ENCODE results near the gene UHRF1. TPM values are rescaled to one million over a fixed set of nuclear protein-coding genes. Genes with fewer than 3 reads are reported as not detected.

The UHRF1 gene
- total and polyA plus RNA-seq, 2 of the 4 experiments (the other 2 are of a cell fraction): 47.4 to 57.4 TPM

DNA sequence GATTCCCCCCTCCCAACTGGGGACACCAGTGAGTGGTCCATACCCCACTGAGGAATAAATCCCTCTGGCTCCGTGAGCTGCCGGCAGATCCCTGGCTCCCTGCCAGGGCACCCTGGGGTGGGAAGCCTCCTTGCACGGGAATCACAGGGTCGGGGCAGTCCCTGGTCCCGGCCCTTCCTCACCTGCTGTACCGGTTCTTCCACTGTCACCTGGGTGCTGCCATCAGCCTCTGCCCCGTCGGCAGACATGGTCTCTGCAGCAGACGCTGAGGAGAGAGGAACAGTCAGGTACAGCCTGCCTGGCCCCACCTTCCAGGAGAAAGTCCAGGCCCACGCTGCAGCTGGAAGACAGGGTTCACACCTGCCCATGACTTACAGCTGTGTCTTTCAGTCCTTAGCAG is 48.2 kb upstream of the UHRF1 start:
- WGBS, 2 experiments (ENCODE audit: extremely low coverage in 2 of 2, insufficient read length in 1 of 2): 91% methylated on average over 4 of the region's 10 CpGs; no CpG with 5 or more reads in 1 of the 2 experiments
- Histone ChIP-seq H4K8ac (ENCODE audit: low read depth in 2 of 2, low read length in 2 of 2) (no peak overlapping the region), H3K4ac (ENCODE audit: low read depth, low read length) (no peak overlapping the region), H2AK5ac (ENCODE audit: low read depth, low read length) (no peak overlapping the region), H3K56ac (ENCODE audit: extremely low read depth, insufficient read depth, low read length) (no peak overlapping the region), H3K27ac (ENCODE audit: insufficient read depth, low read length) (no peak overlapping the region), H2BK15ac (ENCODE audit: low read depth, low read length) (no peak overlapping the region), H3K18ac (ENCODE audit: low read depth, low read length) (no peak overlapping the region), H3K14ac (replicated peaks; ENCODE audit: low read depth, low read length) (no peak overlapping the region), H3K36me3 (ENCODE audit: control insufficient read depth, insufficient read depth, low read length) (peaks cover 44% of the 10 kb centered on the region), H3K23ac (ENCODE audit: low read depth, low read length) (no peak overlapping the region), H4K91ac (ENCODE audit: insufficient read depth, low read depth, low read length) (no peak overlapping the region), H3K4me1 (ENCODE audit: control insufficient read depth, insufficient read depth, low read length) (no peaks in the 10 kb centered on the region), H3K4me2 (ENCODE audit: low read depth, low read length) (no peak overlapping the region), H2BK120ac (ENCODE audit: low read depth, low read length) (no peak overlapping the region), H2BK5ac (ENCODE audit: low read depth, low read length, poor library complexity, severe bottlenecking) (no peak overlapping the region), H3K27me3 (ENCODE audit: control insufficient read depth, insufficient read depth, low read length) (no peaks in the 10 kb centered on the region), H3K9ac (ENCODE audit: low read depth, low read length) (no peak overlapping the region), H2AFZ (replicated peaks; ENCODE audit: low read length, poor library complexity) (no peak overlapping the region), H4K5ac (ENCODE audit: low read depth, low read length) (no peak overlapping the region), H4K20me1 (ENCODE audit: insufficient read depth, low read length) (peaks cover 29% of the 10 kb centered on the region), H3K9me3 (ENCODE audit: control insufficient read depth, insufficient read depth, low read length) (no peaks in the 10 kb centered on the region), H2AK9ac (replicated peaks; ENCODE audit: low read depth, low read length, poor library complexity) (no peak overlapping the region), H3K4me3 (ENCODE audit: insufficient read depth, low read depth, low read length) (no peak overlapping the region), H3K9me1 (ENCODE audit: insufficient read depth, low read length) (peaks cover 8% of the 10 kb centered on the region), H2BK20ac (ENCODE audit: low read depth, low read length) (no peak overlapping the region), H3K79me1 (ENCODE audit: low read depth in 1 of 2, low read length in 2 of 2) (peaks cover 15 to 50% of the 10 kb centered on the region in 2 experiments)
- ChIA-PET POLR2A (ENCODE audit: unreplicated experiment) (interaction anchor here (0.6 kb wide), 1 partner anchor 23 kb away, joined by 3 read pairs; no protein-coding TSS in a partner anchor), CTCF (no interaction called here)
- in situ Hi-C loops (cut with MboI; ENCODE audit: low sequenced_read_pairs) (no loop called here), dilution Hi-C loops (cut with HindIII; ENCODE audit: low sequenced_read_pairs, unreplicated experiment) (no loop called here), intact Hi-C loops (cut with micrococcal nuclease) (no loop called here)
- no TSS peak for BruUV-seq (replicated peaks)
- no peak for DNase-seq
- TF ChIP-seq CHD1 (IDR thresholded peaks at IDR 0.05; ENCODE audit: low read depth, low read length) (no peak), CEBPB (IDR thresholded peaks at IDR 0.05; ENCODE audit: low read depth, low read length) (no peak), MXI1 (IDR thresholded peaks at IDR 0.05; ENCODE audit: borderline replicate concordance, low read depth, low read length) (no peak), MAZ (IDR thresholded peaks at IDR 0.05; ENCODE audit: borderline replicate concordance, low read depth, low read length) (no peak), POLR2A (IDR thresholded peaks at IDR 0.05; ENCODE audit: low read depth, low read length) (no peak), SMC3 (IDR thresholded peaks at IDR 0.05; ENCODE audit: low read depth, low read length) (no peak), NFE2L2 (IDR thresholded peaks at IDR 0.05; ENCODE audit: low read depth, low read length) (no peak)
- TF ChIP-seq, protein P1, sequence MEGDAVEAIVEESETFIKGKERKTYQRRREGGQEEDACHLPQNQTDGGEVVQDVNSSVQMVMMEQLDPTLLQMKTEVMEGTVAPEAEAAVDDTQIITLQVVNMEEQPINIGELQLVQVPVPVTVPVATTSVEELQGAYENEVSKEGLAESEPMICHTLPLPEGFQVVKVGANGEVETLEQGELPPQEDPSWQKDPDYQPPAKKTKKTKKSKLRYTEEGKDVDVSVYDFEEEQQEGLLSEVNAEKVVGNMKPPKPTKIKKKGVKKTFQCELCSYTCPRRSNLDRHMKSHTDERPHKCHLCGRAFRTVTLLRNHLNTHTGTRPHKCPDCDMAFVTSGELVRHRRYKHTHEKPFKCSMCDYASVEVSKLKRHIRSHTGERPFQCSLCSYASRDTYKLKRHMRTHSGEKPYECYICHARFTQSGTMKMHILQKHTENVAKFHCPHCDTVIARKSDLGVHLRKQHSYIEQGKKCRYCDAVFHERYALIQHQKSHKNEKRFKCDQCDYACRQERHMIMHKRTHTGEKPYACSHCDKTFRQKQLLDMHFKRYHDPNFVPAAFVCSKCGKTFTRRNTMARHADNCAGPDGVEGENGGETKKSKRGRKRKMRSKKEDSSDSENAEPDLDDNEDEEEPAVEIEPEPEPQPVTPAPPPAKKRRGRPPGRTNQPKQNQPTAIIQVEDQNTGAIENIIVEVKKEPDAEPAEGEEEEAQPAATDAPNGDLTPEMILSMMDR (conservative IDR thresholded peaks at IDR 0.05; ENCODE audit: low read depth, low read length): no peak
- ATAC-seq (ENCODE audit: low read depth): no peak
